ENCODE data around the gene ZNF711.
"Not testable (repeated sequence)": the region's sequence is repeated elsewhere in the genome, so short reads cannot be mapped to it uniquely, and the experiment has no call there.

ZNF711 gene

GRCh38 chrX:85309717-85310116, 65.9 kb downstream of the ZNF711 start:
- Histone ChIP-seq H3K23ac (ENCODE audit: low read length in 2 of 2) (no peak overlapping the region), H3K4me1 (ENCODE audit: control insufficient read depth, insufficient read depth, low read depth, low read length) (no peaks in the 10 kb centered on the region), H3K4me2 (ENCODE audit: low read length, poor library complexity, severe bottlenecking) (no peak overlapping the region), H2BK12ac (ENCODE audit: low read length in 2 of 2) (no peak overlapping the region), H3K79me1 (replicated peaks; ENCODE audit: low read length, poor library complexity, severe bottlenecking) (no peaks in the 10 kb centered on the region), H3K27ac (ENCODE audit: low read length, poor library complexity, severe bottlenecking) (no peak overlapping the region), H2BK15ac (ENCODE audit: low read depth, poor library complexity, severe bottlenecking) (no peak overlapping the region), H3K9me3 (ENCODE audit: control insufficient read depth, low read length) (peaks cover 3% of the 10 kb centered on the region), H2AK5ac (ENCODE audit: low read length, severe bottlenecking) (no peak overlapping the region), H4K8ac (ENCODE audit: low read length) (no peak overlapping the region), H4K91ac (ENCODE audit: low read length) (no peak overlapping the region), H3K14ac (ENCODE audit: low read length in 2 of 2) (no peak overlapping the region), H2BK120ac (ENCODE audit: low read depth, low read length) (no peak overlapping the region), H3K9ac (ENCODE audit: low read length) (no peak overlapping the region), H2BK5ac (ENCODE audit: low read depth, low read length, poor library complexity, severe bottlenecking) (no peak overlapping the region), H3K18ac (ENCODE audit: low read depth in 1 of 2, low read length in 2 of 2) (no peak overlapping the region), H2AFZ (ENCODE audit: low read depth, low read length) (no peak overlapping the region), H3K27me3 (ENCODE audit: control insufficient read depth in 1 of 2, insufficient read depth in 1 of 2, low read length in 2 of 2) (no peaks in the 10 kb centered on the region), H3K4me3 (ENCODE audit: insufficient read depth in 1 of 2, low read depth in 1 of 2, low read length in 2 of 2) (no peak overlapping the region), H3K36me3 (ENCODE audit: control insufficient read depth in 1 of 2, insufficient read depth in 2 of 2, low read depth in 1 of 2, low read length in 2 of 2) (no peaks in the 10 kb centered on the region), H3K4ac (ENCODE audit: low read depth in 1 of 2, low read length in 2 of 2) (no peak overlapping the region)
- WGBS: 100% methylated on average over 1 of the region's 2 CpGs
- no peak for DNase-seq

- DNase-seq; H2BK15ac ChIP-seq (ENCODE audit: low read depth, poor library complexity, severe bottlenecking); H2BK120ac ChIP-seq (ENCODE audit: low read depth, low read length); H3K9ac ChIP-seq (ENCODE audit: low read length); H3K4me1 ChIP-seq (ENCODE audit: control insufficient read depth, insufficient read depth, low read depth, low read length); H2AFZ ChIP-seq (ENCODE audit: low read depth, low read length); H4K8ac ChIP-seq (ENCODE audit: low read length); H3K27me3 ChIP-seq (ENCODE audit: control insufficient read depth in 1 of 2, insufficient read depth in 1 of 2, low read length in 2 of 2); H2BK12ac ChIP-seq (ENCODE audit: low read length in 2 of 2); H3K18ac ChIP-seq (ENCODE audit: low read depth in 1 of 2, low read length in 2 of 2); H3K14ac ChIP-seq (ENCODE audit: low read length in 2 of 2); H3K4me3 ChIP-seq (ENCODE audit: insufficient read depth in 1 of 2, low read depth in 1 of 2, low read length in 2 of 2); H3K36me3 ChIP-seq (ENCODE audit: control insufficient read depth in 1 of 2, insufficient read depth in 2 of 2, low read depth in 1 of 2, low read length in 2 of 2); H3K23ac ChIP-seq (ENCODE audit: low read length in 2 of 2); H3K27ac ChIP-seq (ENCODE audit: low read length, poor library complexity, severe bottlenecking); H3K79me1 ChIP-seq (replicated peaks; ENCODE audit: low read length, poor library complexity, severe bottlenecking); H2AK5ac ChIP-seq (ENCODE audit: low read length, severe bottlenecking); H3K4ac ChIP-seq (ENCODE audit: low read depth in 1 of 2, low read length in 2 of 2); H3K9me3 ChIP-seq (ENCODE audit: control insufficient read depth, low read length); H2BK5ac ChIP-seq (ENCODE audit: low read depth, low read length, poor library complexity, severe bottlenecking); H4K91ac ChIP-seq (ENCODE audit: low read length); H3K4me2 ChIP-seq (ENCODE audit: low read length, poor library complexity, severe bottlenecking): not testable (repeated sequence)
- 100% methylated on average over 1 of the region's 2 CpGs for WGBS
Measured at GRCh38 chrX:85311348-85311747, 67.6 kb downstream of the ZNF711 start.

All from mesenchymal stem cell (in vitro differentiated cells and primary cell).